ENCODE results near the gene PHC1.
"Not testable (repeated sequence)": the region's sequence is repeated elsewhere in the genome, so short reads cannot be mapped to it uniquely, and the experiment has no call there.

PHC1 gene

DNA sequence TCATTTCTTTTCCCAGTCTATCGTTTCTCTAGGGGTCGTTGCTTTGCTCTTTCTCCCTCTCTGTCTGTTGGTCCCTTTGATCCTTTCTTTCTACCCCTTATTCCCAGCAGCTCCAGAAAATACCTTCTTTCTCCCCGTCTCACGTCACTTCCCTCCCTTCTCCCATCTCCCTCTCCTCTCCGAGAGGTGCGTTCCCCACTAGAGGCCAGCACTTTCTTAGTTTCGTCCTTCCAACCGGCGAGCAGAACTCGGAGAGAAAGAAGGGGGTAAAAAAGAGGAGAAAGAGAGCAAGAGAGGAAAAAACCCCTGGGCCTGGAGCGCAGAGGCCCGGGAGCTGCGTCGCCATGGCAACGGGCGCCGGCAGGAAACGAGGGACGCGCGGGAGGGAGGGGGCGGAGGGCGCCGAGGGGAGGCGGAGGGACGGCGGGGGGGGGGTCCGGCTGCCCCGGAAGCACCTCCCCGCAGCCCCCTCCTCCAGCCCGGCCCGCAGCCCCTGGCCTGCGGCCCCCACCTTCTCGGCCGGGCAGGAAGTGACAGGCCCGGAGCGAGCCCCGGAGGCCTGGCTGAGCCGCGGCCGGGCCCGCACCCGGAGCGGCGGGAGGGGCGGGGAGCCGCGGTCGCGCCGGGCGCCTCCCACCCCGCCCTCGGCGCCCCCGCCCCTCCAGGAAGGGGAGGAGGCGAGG, at the start of gene PHC1:
TSS of gene PHC1 (plus strand) at position 477 of the 683 bp plus-strand sequence. CDS start 3,169 bp downstream, outside the sequence.
- not testable (repeated sequence) for DNase-seq

DNA sequence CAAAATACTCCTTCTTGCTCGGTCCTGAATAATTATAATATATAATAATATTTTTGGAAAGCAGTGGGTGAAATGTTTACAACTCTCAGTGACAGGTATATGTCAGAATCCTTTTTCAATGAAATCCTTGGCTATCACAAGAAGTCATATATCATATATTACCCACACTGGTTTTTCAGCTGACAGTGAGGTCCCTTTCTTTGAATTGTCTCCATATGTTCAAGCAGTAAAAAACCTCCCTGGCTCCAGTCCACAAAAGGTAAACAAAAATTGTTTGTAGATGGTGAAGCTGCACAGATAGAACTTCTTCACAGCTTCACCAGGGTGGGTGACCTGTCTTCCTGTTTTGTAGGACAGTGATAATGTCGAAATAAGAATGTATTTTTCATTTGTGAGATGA, 47.9 kb upstream of the PHC1 start:
- DNase-seq: no peak

DNA sequence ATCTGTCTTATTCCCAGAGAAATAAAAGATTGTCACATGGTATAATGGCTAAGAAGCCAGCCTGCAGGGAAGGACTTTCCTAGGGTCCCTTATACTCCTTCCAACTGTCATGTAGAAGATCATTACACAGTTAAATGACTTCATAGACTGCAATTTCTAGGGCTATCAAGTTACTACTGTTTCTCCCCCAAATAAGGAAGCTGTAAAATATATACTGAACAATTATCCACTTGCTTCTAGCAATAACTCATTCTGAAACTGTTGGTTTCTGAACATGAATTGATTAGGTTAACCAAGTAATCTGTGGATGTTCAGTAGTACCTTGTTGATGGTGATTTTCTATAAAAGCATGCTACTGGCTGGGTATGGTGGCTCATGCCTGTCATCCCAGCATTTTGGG, 47.3 kb upstream of the PHC1 start:
- no peak for DNase-seq

DNA sequence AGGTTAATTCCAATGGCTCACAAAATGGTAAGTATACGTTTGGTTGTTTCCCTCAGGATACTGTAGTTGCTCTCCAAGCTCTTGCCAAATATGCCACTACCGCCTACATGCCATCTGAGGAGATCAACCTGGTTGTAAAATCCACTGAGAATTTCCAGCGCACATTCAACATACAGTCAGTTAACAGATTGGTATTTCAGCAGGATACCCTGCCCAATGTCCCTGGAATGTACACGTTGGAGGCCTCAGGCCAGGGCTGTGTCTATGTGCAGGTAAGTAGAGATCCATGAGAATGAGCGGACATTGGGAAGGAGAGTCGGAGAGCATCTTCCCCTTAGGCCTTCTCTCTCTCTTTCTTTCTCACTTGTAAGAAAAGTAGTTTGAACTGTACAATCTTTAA, 46.5 kb upstream of the PHC1 start:
- DNase-seq: no peak

DNA sequence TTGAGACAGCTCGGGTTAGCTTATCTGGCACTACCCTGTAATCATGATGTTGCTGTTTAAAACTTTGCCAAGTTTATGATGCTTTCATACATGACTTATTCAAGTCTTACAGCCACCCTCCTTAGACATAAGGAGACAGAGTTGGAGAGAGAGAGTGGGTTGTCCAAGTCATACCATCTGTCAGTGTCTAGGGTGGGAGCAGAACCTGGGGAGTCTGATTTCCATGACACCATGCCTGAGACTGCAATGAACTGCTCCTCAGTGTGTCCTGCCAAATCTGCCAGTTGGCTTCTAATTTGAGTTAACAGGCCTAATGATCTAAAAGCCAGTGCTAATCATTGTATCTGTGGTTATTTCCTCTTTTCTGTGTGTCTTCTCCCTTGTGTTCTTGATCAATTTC, 43.7 kb upstream of the PHC1 start:
- no peak for DNase-seq

DNA sequence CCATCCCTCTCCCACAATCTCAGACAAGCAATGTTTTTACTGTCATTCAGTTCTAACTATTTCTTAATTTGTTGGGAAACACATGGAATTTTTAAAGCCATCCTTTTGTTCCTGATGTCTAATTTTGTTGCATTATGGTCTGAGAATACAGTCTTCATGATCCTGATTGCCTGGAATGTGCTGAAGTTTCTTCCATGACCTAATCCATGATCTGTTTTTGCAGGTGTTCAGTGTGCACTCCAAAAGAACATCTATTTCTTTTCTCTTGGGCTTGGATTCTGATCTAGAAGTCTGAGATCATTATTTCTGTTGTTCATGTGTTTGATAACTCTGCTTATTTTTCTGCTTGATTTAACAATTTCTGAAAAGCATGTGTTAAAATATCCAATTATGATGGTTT, 43.2 kb upstream of the PHC1 start:
- no peak for DNase-seq

DNA sequence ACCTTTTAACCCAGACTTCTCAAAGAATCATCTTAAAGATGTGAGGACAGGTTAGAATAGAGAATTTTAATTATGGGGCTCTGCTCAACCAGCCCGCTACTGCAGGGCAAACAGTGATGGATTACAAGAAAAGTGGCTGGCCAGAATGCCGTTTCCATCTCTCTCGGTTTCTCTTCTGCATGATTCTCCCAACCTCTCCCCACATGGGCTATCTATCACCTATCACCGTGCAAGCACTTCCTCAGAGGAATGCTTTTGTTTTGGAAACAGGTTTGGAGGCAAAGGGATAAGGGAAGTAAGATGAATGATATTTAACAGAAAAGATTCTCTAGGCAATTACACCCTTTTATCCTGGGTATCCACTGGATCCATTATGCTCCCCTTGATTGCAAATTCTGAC, 37.4 kb upstream of the PHC1 start:
- DNase-seq: no peak

DNA sequence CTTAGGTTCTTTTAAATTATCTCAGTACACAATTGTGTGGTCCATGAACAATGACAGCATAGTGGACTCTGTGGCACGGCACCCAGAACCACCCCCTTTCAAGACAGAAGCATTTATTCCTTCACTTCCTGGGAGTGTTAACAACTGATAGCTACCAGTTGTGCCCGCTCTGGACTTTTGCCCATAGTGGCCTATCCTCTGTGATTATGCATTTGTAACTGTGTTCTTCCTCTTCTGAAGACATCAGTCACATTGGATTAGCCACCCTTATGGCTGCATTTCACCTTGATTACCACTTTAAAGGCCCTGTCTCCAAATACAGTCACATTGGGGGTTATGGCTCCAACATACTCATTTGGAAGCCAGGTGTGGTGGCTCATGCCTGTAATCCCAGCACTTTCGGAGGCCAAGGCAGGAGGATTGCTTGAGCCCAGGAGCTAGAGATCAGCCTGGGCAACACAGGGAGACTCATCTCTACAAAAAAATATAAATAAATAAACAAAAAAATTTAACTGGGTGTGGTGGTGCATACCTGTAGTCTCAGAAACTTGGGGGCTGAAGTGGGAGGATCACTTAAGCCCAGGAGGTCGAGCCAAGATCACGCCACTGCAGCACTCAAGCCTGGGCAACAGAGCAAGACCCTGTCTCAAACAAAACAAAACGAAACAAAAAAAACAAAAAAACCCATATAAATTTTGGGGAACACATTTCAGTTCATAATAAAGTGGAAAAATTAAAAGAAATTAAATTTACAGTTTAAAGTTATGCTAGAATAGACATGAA, 27.6 kb upstream of the PHC1 start:
- no peak for DNase-seq

DNA sequence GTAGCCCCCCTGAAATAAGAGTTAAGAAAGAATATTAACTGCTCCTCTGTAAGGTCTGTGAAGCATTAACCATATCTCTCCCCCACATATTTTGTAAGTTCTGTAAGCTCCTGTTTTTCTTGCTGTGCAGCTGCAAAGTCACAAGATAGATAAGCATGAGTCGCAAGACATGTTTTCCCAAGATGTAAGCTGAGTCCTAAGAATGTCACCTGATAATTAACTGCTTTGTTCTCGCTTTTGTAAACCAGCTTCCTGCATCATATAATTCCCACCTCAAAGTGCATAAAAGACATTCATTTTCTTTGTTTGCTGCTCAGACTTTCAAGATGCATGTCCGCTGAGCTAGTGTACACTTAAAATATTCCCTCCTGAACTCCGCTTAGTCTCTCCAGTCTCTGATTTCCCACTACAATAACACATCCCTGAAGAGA, 27.0 kb upstream of the PHC1 start:
- DNase-seq: no peak

DNA sequence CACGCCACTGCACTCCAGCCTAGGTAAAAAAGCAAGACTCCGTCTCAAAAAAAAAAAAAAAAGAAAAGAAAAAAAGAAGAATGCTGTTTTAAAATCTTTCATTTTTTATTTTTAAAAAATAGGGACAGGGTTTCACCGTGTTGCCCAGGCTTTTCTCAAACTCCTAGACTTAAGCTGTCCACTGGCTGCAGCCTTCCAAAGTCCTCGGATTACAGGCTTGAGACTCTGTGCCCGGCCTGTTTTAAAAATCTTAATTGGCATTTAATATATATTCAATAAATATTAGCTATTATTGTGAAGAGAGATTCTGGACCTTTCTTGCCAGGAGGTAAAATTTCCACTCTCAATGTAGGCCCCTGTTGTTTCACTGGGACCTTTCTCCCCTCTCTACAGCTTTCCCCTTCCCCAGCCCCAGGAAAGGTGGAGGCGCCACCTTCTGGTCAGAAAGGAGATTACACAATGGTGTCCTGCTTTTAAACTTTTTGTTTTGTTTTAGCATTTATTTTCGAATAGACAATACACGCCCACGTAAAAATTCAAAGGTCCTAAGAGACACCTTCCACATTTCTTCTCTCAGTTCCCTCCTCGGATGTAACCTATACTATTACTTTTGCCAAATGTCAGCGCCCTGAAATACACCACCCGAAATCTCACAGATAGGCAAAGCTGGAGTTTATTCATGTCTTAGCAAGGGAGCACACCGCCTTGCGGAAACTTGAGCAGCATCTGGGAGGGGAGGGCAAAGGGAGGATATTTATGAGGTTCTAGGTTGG, 23.8 kb upstream of the PHC1 start:
- no peak for DNase-seq

DNA sequence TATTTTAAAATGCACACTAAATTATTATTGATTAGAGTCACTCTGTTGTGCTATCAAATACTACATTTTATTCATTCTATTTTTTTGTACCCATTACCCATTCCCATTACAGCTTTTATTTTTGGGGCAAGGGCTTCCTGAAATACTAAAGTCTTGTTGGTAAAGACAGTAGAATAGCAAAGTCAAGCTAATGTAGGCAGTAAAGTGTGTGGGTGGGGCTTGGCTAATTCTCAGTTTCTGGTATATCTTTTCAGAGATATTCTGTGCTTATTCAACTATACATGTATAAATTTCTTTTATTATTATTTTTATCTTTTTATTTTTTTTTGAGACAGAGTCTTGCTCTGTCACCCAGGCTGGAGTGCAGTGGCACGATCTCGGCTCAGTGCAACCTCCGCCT, 22.3 kb upstream of the PHC1 start:
- DNase-seq: no peak

DNA sequence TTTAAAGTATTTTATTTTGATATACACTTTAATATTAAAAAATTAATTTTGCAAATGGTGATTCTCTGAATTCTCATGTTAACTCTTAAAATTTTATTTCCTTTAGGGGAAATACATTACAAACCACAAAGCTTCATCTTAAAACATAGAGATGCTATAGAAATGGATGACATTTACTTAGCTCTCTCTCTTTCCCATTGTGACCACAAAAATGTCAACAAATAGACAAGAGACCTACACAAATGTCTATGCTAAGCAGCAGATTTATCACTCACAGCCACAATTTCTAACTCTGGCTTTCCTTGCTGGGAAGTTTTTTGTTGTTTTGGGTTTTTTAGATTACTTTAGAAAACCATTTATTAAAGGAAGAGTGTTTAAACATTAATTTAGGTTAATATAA, 19.9 kb upstream of the PHC1 start:
- no peak for DNase-seq

DNA sequence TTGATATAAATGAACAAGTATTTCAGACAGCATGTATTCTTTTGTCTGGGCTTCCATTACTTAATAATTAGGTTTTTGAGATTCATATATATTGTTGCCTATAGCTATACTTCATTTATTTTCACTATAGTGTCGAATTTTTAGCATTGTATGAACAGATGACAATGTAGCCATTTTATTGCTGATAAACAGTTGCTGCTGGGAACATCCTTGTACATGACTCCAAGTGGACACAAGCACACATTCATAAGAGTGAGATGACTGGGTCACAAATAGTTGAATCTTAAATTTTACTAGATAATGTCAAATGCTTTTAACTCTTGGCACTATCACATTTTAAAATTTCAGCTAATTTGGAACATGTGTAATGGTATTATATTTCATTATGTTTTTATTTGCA, 19.3 kb upstream of the PHC1 start:
- DNase-seq: no peak

DNA sequence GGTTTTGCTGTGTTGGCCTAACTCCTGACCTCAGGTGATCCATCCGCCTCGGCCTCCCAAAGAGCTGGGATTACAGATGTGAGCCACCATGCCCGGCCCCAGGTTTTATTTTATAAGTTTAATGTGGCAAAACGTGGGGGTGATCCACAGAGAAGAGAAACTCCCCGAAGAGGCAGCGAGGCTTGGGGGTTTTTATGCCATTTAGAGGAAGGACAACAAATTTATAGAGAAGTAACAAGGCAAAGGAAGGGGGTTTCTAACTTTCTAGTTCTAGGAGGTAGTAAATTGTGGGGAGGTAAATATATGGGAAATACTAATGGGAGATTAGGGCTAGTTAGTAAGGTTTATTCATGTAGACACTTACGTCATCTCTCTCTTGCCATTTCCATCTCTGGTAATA, 17.2 kb upstream of the PHC1 start:
- no peak for DNase-seq

DNA sequence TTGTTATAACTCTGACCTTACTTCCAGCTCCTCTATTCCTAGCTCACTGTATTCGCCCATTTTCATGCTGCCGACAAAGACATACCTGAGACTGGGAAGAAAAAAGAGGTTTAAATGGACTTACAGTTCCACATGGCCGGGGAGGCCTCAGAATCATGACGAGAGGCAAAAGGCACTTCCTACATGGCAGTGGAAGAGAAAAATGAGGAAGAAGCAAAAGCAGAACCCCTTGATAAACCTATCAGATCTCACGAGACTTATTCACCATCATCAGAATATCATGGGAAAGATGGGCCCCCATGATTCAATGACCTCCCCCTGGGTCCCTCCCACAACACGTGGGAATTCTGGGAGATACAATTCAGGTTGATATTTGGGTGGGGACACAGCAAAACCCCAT, 14.5 kb upstream of the PHC1 start:
- DNase-seq: no peak

DNA sequence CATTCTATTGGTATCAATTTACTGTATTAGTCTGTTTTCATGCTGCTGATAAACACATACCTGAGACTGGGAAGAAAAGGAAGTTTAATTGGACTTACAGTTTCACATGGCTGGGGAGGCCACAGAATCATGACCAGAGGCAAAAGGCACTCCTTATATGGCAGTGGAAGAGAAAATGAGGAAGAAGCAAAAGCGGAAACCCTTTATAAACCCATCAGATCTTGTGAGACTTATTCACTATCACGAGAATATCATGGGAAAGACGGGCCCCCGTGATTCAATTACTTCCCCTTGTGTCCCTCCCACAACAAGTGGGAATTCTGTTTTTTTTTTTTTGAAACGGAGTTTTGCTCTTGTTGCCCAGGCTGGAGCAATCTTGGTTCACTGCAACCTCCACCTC, 11.6 kb upstream of the PHC1 start:
- DNase-seq: not testable (repeated sequence)

DNA sequence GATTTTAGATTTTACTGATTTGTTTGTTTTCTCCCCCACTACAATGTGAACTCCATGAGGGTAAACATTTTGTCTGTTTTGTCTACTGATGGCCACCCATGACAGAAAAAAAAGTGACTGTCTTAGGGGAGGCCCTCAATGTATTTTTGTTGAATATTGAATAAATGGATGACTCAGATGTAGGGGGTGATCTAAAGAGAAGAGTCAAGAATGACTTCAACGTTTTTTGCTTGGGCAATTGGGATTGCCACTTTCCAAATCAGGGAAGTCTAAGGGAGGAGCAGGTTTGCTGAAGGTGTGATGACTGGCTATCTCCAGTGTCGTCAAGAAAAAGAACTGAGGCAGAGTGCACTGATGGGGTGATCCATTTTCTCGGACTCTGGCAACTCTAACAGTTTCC, 10.7 kb upstream of the PHC1 start:
- DNase-seq: no peak

DNA sequence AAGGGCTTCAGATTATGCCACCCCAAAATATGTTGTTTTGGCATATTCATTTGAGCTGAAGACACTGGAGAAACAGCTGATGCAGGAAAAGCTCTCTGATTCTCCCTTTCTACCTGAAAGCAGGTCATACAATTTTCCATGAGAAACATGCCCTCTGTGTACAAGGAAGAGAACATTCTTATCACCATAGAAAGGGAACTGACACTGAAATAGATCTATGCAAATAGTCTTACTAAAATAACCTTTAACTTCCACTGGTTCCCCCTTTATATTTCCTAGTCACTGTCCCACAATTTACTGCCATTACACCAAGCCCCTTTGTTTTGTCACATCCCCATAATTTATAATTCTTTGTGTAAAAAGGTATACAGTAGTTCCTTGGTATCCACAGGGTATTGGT, 9.6 kb upstream of the PHC1 start:
- DNase-seq: no peak

DNA sequence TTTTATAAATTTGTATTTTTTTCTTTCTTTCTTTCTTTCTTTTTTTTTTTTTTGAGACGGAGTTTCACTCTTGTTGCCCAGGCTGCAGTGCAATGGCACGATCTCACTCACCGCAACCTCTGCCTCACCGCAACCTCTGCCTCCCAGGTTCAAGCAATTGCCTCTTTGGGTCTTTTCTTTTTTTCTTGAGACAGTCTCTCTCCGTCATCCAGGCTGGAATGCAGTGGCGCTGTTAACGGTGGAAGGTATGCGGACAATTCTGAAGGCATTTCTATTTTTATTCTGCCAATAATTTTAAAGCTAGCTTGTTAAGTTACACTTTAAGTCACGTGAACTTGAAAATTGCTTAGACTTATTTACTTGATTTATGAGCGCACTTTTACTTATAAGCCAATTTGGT, 8.8 kb upstream of the PHC1 start:
- no peak for DNase-seq

DNA sequence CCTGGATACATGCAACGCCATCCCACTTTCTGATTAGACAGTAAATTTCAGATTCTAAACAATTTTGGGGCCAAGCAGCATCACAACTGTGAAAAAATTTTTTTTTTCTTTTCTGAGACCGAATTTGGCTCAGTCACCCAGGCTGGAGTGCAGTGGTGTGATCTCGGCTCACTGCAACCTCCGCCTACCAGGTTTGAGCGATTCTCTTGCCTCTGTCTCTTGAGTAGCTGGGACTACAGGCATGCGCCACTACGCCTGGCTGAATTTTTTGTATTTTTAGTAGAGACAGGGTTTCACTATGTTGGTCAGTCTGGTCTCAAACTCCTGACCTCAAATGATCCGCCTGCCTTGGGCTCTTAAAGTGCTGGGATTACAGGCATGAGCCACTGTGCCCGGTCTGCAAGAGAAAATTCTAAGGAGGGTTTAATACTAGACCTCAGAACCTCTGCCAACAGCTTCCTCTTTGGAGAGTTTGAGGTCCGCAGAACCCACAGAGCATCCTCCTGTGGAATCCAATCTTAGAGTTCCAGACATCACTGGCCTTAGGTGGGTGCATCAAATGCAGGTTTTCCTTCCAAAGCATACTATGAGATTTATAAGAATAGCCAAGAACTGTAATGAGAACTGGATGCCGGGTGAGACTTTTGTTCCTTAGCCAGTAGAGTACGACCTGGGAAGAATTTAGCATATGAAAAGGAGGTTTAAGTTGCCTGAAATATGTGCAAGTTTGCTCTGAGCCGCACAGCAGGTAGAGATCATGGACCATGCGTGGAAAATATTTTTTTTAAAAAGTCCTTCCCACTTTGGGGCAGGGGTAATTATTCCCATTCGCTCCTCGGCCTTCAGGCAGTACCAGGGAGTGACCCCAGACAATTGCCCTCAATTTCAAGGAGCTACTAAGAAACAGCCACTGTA, 7.8 kb upstream of the PHC1 start:
- DNase-seq: no peak

DNA sequence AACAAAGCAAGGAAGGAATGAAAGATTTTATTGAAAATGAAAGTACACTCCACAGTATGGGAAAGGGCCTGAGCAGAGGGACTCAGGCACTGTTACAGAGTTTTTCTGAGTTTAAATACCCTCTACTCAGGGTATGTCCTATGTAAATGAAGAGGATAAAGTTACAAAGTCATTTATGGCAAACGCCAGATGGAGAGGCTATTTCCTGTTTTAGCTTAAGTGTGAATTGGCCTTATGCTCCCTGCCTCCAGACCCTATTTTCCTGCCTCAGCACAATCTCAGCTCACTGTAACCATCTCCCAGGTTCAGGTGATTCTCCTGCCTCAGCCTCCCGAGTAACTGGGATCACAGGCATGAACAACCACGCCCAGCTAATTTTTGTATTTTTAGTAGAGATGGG, 6.8 kb upstream of the PHC1 start:
- DNase-seq: no peak

DNA sequence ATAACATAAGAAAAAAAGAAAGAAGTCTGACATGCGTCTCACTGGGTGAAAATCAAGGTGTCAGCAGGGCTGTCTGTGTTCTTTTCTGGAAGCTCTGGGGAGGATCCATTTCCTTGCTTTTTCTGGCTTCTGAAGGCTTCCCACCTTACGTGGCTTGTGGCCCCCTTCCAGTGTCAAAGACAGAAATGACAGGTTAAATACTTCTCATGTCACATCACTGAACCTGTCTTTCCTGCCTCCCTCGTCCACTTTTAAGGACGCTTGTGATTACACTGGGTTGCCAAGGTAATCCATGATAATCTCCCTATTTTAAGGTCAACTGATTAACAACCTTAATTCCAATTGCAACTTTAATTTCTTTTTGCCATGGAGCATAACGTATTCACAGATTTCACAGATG, 4.6 kb upstream of the PHC1 start:
- no peak for DNase-seq
